22Rv1 (cell line): ENCODE data around the gene PTK6.

ENCODE experiments used
- ZFX ChIP-seq: fragments of 450-650 bp; IDR thresholded peaks from 2 replicates; pipeline ENCODE4 v1.6.1; 2017; ENCODE audit warnings: antibody characterized with exemption, borderline replicate concordance
- TF ChIP-seq, protein P1 (sequence below): fragments of 450-650 bp; IDR thresholded peaks from 2 replicates; pipeline ENCODE4 v1.5.1; 2017; ENCODE audit warnings: mild to moderate bottlenecking

DNA sequence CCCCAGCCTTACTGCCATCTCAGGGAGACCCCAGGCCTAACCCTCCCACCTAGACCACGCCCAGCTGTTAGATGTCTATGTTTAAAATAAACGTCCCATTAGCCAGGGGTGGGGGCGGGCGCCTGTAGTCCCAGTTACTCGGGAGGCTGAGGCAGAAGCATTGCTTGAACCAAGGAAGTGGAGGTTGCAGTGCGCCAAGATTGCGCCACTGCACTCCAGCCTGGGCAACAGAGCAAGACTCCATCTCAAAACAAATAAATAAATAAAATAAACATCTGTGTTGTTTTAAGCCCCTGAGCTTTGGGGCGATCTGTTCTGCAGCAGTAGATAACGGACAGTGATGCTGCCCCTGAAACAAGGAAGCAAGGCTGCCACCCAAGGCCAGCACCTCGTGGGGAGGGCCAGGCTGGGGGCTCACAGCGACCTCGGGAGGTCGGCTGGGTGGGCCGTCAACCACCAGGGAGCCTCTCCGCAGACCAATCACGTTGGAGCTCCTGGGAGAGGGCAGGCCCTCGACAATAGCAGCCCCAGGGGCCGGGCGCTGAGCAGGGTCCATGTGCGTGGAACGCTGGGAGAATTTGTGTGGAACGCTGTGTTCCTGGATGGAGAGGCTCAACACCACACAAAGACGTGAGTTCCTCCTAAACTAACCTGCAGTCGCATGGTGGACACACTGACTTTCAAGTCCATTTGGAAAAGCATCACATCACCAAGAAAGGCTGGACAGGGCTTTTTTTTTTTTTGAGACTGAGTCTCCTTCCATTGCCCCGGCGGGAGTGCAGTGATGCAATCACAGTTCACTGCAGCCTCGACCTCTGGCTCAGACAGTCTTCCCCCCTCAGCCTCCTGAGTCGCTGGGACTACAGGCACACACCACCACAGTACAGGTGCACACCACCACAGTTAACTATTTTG lies 37.9 kb upstream of the PTK6 start:
- TF ChIP-seq, protein P1, sequence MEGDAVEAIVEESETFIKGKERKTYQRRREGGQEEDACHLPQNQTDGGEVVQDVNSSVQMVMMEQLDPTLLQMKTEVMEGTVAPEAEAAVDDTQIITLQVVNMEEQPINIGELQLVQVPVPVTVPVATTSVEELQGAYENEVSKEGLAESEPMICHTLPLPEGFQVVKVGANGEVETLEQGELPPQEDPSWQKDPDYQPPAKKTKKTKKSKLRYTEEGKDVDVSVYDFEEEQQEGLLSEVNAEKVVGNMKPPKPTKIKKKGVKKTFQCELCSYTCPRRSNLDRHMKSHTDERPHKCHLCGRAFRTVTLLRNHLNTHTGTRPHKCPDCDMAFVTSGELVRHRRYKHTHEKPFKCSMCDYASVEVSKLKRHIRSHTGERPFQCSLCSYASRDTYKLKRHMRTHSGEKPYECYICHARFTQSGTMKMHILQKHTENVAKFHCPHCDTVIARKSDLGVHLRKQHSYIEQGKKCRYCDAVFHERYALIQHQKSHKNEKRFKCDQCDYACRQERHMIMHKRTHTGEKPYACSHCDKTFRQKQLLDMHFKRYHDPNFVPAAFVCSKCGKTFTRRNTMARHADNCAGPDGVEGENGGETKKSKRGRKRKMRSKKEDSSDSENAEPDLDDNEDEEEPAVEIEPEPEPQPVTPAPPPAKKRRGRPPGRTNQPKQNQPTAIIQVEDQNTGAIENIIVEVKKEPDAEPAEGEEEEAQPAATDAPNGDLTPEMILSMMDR, result no peak
- TF ChIP-seq ZFX, result no peak
